Breast epithelium (tissue), 4 donors: ENCODE results near the gene RPS29. TPM values are rescaled to one million over a fixed set of nuclear protein-coding genes. Genes with fewer than 3 reads are reported as not detected.

Experiments
- DNase-seq, 2 donors: peaks; one replicate each; pipeline ENCODE4 v3.0.0-alpha.2; 2019; ENCODE audit warnings: low spot score in 2 of 2
- H3K27ac ChIP-seq, 2 donors: fragments of 200-600 bp; sonication (generic) in 1 of 2; one replicate each; pipeline ENCODE4 v1.5.1; 2016 to 2019; ENCODE audit warnings: mild to moderate bottlenecking in 1 of 2
- H3K27me3 ChIP-seq, 2 donors: fragments of 200-600 bp; sonication (generic) in 1 of 2; one replicate each; pipeline versions ENCODE4 v1.5.1 to v1.6.0; 2017 to 2019; ENCODE audit warnings: control low read depth in 1 of 2, mild to moderate bottlenecking in 1 of 2
- H3K36me3 ChIP-seq: fragments of 200-600 bp; one replicate; pipeline ENCODE4 v1.5.1; 2019
- H3K4me1 ChIP-seq, 2 donors: fragments of 200-600 bp; sonication (generic); one replicate each; pipeline ENCODE4 v1.5.1; 2016 to 2019; ENCODE audit warnings: control low read depth in 1 of 2
- H3K4me3 ChIP-seq, 3 donors: fragments of 200-600 bp; sonication (generic); 1 replicate in 2 of 3; 2 replicates in 1 of 3; pipeline ENCODE4 v1.5.1; 2016 to 2019; ENCODE audit warnings: mild to moderate bottlenecking in 3 of 3, moderate library complexity in 2 of 3
- H3K9me3 ChIP-seq, 2 donors: fragments of 200-600 bp; sonication (generic) in 1 of 2; one replicate each; pipeline ENCODE4 v1.5.1; 2016 to 2019; ENCODE audit warnings: control low read depth in 1 of 2
- POLR2A ChIP-seq: fragments of 450-650 bp; IDR thresholded peaks from one replicate; pipeline ENCODE4 v1.6.1; 2016; ENCODE audit warnings: antibody characterized with exemption, mild to moderate bottlenecking, moderate library complexity
- POLR2AphosphoS5 ChIP-seq, 3 donors: sonication (generic); formaldehyde crosslinking; IDR thresholded peaks; one replicate each; pipeline ENCODE4 v1.6.1; 2017; ENCODE audit warnings: antibody characterized with exemption in 3 of 3
- intact Hi-C: fragments of 100-400 bp; cut with DNase I; formaldehyde crosslinking; loops from one replicate; pipeline ENCODE4 v1.15.1; 2023; ENCODE audit warnings: low total_unique reads
- total RNA-seq, 3 donors: library from RNA; depleted of rRNA; stranded (reverse); fragments of >200 nt; gene quantifications; one replicate each; pipeline ENCODE4 v1.1.0, GENCODE V29; 2016
- TF ChIP-seq, protein P1 (sequence below), 3 donors: fragments of 450-650 bp; IDR thresholded peaks; one replicate each; pipeline ENCODE4 v1.5.1; 2016 to 2017; ENCODE audit warnings: antibody characterized with exemption in 3 of 3, mild to moderate bottlenecking in 3 of 3, moderate library complexity in 3 of 3

RPS29 gene
- total RNA-seq, 3 donors from 2014 or later = 6,323 to 14,663 (median 13,626) TPM

DNA sequence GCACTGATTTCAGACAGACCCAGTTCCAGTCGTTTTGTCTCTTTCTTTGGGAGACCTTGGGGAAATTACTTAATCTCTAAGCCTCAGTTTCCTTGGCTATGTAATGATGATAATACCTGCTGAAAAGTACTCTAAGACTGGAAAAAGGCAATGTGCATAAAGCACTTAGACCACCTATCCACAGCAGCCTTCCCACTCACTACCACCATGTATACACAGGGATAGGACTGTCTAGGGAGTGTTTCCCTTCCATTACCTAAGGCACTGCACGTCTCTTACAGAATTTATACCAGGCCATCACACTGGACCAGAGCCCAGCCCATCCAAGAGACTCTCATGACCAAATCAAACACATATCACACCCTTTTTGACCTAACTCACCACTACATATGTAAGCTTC is 6.3 kb downstream of the RPS29 start:
- peaks cover 0 to 8% of the 10 kb centered on the region in 2 donors for H3K4me1 ChIP-seq
- H3K27ac ChIP-seq = no peak overlapping the region
- H3K4me3 ChIP-seq = no peak overlapping the region
- no peak for DNase-seq
- TF ChIP-seq, protein P1, sequence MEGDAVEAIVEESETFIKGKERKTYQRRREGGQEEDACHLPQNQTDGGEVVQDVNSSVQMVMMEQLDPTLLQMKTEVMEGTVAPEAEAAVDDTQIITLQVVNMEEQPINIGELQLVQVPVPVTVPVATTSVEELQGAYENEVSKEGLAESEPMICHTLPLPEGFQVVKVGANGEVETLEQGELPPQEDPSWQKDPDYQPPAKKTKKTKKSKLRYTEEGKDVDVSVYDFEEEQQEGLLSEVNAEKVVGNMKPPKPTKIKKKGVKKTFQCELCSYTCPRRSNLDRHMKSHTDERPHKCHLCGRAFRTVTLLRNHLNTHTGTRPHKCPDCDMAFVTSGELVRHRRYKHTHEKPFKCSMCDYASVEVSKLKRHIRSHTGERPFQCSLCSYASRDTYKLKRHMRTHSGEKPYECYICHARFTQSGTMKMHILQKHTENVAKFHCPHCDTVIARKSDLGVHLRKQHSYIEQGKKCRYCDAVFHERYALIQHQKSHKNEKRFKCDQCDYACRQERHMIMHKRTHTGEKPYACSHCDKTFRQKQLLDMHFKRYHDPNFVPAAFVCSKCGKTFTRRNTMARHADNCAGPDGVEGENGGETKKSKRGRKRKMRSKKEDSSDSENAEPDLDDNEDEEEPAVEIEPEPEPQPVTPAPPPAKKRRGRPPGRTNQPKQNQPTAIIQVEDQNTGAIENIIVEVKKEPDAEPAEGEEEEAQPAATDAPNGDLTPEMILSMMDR (IDR thresholded peaks at IDR 0.05) = no peak
- no peaks in the 10 kb centered on the region for H3K27me3 ChIP-seq
- intact Hi-C loops = no loop called here
- H3K9me3 ChIP-seq = no peaks in the 10 kb centered on the region
- H3K36me3 ChIP-seq = peaks cover 4% of the 10 kb centered on the region

DNA sequence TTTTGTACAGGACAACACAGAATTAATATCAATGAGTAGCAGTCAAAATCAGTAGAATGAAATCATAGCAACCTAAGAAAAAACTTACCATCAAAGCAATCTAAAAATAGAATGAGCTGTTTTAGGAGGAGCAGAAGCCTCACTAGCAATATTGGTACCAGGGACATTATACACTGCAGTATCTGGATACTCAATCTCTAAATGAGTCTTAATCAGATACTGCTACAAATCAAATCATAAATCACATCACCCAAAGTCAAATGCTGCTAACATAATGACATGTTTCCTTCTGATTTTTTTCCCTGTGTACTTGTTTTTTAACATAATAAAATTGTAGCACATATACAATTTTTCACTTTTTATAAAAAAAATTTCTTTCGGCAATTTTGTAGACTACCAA is 8.0 kb downstream of the RPS29 start:
- TF ChIP-seq, protein P1 (IDR thresholded peaks at IDR 0.05) = no peak
- no peak for TF ChIP-seq POLR2AphosphoS5 (IDR thresholded peaks at IDR 0.05)
- TF ChIP-seq POLR2A = no peak
- Histone ChIP-seq H3K36me3 (no peaks in the 10 kb centered on the region), H3K9me3 (no peaks in the 10 kb centered on the region), H3K4me3 (no peak overlapping the region), H3K27me3 (no peaks in the 10 kb centered on the region), H3K4me1 (no peaks in the 10 kb centered on the region), H3K27ac (no peak overlapping the region)
- intact Hi-C loops = no loop called here
- no peak for DNase-seq

DNA sequence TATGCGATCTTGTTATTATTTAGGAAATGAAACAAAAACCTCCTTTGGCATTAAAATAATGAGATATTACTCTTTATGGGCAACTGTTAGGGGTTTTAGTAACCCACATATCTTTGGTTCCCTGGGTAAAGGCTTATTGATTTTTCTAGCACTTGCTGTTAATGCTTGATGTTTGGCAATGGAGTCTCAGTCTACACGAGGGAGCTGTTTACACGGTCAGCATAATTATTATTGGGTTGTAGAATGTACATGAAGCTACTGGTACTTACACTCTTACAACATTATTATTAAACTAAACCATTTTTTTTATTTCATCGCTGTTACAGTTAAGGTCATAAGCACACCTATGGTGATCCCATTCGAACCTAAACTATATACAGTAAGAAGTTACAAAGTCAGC is 12.1 kb downstream of the RPS29 start:
- Histone ChIP-seq H3K9me3 (no peaks in the 10 kb centered on the region), H3K36me3 (no peaks in the 10 kb centered on the region), H3K27ac (no peak overlapping the region), H3K4me1 (no peaks in the 10 kb centered on the region), H3K27me3 (no peaks in the 10 kb centered on the region), H3K4me3 (no peak overlapping the region)
- intact Hi-C loops = no loop called here
- no peak for DNase-seq
- TF ChIP-seq, protein P1 (IDR thresholded peaks at IDR 0.05) = no peak
- TF ChIP-seq POLR2AphosphoS5 (IDR thresholded peaks at IDR 0.05) = no peak
- TF ChIP-seq POLR2A = no peak

DNA sequence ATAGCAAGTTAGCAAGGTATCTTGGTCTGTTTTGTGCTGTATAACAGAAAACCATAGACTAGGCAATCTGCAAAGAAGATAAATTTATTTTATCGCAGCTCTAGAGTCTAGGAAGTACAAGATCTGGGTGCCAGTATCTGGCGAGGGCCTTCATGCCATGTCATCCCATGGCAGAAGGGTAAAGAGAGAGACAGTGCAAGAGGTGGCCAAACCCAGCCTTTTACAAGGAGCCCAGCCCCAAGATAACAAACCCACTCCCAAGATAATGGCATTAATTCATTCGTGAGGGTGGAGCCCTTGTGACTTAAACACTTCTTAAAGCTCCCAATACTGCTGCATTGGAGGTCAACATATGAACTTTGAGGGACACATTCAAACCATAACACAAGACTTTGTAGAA is 16.9 kb downstream of the RPS29 start:
- Histone ChIP-seq H3K27me3 (no peaks in the 10 kb centered on the region), H3K9me3 (no peaks in the 10 kb centered on the region), H3K36me3 (no peaks in the 10 kb centered on the region), H3K27ac (no peak overlapping the region), H3K4me3 (no peak overlapping the region), H3K4me1 (no peaks in the 10 kb centered on the region)
- DNase-seq = no peak
- no peak for TF ChIP-seq POLR2AphosphoS5 (IDR thresholded peaks at IDR 0.05)
- TF ChIP-seq POLR2A = no peak
- TF ChIP-seq, protein P1 (IDR thresholded peaks at IDR 0.05) = no peak
- intact Hi-C loops = no loop called here

DNA sequence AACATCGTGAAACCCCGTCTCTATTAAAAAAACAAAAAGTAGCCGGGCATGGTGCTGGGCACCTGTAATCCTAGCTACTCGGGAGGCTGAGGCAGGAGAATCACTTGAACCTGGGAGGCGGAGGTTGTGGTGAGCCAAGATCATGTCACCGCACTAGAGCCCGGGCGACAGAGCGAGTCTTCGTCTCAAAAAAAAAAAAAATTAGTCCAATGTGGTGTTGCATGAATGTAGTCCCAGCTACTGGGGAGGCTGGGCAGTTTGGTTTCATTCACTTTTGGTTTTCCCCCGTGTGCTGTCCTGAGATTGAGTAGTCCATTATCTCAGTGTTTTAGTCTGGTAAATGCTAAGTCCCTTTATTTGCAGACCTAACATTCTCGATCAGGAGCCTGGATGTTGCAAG is 19.5 kb downstream of the RPS29 start:
- no peaks in the 10 kb centered on the region for H3K4me1 ChIP-seq
- H3K27ac ChIP-seq = no peak overlapping the region
- no peaks in the 10 kb centered on the region for H3K27me3 ChIP-seq
- no peak for DNase-seq
- no peaks in the 10 kb centered on the region for H3K36me3 ChIP-seq
- intact Hi-C loops = no loop called here
- TF ChIP-seq, protein P1 (IDR thresholded peaks at IDR 0.05) = no peak
- TF ChIP-seq POLR2AphosphoS5 (IDR thresholded peaks at IDR 0.05) (no peak), POLR2A (no peak)
- peaks cover 0 to 4% of the 10 kb centered on the region in 2 donors for H3K9me3 ChIP-seq
- H3K4me3 ChIP-seq = no peak overlapping the region
